GM12873 (cell line): ENCODE results near the gene ERFL.
A peak's percentile ranks its signal among the peaks of the same experiment; 100 is the strongest.

Source experiments
- TF ChIP-seq, protein P1 (sequence below): IDR thresholded peaks from 2 replicates; pipeline ENCODE4 v1.5.1; 2012; ENCODE audit warnings: low read depth, mild to moderate bottlenecking, moderate library complexity, low read length, control low read depth; ENCODE audit not compliant: insufficient read depth; ENCODE audit errors: missing control alignments

The ERFL gene

DNA sequence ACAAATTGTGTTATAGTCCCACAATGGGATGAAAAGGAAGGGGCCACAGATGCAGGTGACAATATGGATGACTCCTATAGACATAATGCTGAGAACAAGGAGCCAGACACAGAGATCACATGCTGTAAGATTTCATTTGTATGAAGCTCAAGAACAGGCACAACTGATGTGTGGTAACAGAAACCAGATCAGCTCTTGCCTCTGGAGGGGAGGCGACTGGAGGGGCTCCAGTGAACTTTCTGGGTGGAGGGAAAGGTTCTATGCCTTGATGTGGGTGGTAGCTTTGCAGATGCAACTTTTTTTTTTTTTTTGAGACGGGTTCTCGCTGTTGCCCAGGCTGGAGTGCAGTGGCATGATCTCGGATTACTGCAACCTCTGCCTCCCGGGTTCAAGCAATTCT is 36.9 kb upstream of the ERFL start:
- TF ChIP-seq, protein P1, sequence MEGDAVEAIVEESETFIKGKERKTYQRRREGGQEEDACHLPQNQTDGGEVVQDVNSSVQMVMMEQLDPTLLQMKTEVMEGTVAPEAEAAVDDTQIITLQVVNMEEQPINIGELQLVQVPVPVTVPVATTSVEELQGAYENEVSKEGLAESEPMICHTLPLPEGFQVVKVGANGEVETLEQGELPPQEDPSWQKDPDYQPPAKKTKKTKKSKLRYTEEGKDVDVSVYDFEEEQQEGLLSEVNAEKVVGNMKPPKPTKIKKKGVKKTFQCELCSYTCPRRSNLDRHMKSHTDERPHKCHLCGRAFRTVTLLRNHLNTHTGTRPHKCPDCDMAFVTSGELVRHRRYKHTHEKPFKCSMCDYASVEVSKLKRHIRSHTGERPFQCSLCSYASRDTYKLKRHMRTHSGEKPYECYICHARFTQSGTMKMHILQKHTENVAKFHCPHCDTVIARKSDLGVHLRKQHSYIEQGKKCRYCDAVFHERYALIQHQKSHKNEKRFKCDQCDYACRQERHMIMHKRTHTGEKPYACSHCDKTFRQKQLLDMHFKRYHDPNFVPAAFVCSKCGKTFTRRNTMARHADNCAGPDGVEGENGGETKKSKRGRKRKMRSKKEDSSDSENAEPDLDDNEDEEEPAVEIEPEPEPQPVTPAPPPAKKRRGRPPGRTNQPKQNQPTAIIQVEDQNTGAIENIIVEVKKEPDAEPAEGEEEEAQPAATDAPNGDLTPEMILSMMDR, result no peak

DNA sequence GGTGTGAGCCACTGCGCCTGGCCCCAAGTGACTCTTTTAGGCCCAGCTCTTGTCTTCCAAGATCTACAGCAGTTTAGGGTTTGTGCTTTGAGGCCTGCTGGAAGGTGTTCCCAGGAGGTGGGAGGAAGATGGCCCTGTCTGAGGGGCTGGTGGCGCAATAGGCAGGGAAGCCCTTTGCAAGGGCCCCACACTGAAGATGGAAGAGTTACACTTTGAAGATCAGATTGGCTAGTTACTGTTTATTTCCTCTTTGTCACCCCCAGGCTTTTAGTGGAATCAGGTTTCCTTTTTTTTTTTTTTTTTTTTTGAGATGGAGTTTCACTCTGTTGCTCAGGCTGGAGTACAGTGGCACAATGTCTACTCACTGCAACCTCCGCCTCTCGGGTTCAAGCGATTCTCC is 32.7 kb upstream of the ERFL start:
- TF ChIP-seq, protein P1, result no peak

DNA sequence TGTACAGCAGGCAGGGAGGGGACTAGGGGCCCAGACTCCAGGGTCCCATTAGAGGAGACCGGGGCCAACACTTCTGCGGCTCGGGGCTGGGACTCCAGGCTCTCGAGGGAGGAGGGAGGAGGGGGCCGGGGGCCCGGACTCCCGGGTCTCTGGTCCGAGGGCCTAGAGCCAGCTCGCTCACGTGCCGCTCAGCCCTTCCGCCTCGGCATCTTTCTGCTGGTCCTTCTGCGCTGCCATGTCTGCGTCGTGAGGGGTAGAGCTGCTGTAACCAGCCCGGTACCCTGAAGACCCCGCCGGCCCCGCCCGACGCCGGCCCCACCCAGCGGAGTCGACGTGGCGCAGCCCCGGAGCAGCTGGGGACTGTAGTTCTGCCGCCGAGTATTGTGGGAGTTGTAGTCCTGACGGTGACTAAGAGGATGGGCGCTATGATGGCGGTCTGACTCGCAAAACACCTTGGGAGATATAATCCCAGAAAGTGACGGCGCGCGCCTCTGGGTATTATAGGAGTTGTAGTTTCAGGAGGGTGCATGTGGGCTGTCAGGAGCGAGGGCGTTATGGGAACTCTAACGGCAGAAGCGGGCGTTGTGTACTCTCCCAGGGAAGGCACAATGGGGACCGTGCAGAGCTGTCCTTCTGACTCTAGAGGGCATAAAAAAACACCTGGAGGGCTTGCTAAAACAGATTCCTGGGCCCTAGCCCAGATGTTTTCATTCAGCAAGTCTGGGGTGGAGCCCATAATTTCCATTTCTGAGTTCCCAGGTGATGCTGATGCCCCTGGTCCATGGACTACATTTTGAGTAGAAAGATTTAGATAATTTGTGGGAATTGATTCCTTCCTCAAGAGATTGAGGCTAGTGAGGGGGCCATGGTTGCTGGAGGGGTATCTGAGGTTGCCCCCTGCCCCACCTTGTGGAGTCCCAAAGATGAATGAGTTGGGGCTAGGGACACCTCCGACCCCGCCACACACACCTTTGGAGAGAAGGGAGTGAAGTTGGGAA is 31.1 kb upstream of the ERFL start, which contains the start of gene RABAC1:
TSS of gene RABAC1 (minus strand) at position 266 of the 998 bp plus-strand sequence. CDS start at position 237, 29 bp downstream.
- TF ChIP-seq, protein P1, result peak; percentile 55

DNA sequence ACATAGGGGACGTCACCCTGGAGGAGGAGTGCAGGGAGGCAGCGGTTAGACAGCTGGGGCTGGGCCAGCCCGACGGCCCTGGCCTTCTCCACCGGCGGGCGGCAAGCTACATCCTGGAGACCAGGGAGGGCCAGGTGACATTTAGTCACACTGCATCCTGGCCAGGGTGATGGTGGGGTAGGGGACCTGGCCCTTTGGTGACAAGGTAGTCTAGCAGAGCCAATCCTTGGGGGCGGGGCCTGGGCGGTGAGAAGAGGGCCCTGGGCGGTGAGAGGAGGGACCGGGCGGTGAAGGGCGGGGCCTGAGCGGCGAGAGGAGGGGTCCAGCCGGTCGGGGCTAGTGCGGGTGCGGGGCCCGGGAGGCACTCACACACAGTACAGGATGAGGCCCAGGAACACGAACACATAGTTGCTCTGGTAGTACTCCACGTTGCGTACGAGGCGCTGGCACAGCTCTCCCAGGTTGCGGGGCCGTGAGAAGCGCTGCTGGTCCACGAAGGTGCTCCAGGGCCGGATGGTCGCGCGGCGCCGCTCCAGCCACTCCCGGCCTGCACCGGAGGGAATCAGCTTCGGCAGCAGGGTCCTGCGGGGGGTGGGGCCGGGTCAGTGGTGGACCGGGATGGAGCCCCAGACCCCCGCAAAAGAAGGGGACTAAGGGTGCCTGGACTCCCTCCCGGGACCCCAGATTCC is 30.3 kb upstream of the ERFL start:
- TF ChIP-seq, protein P1, result no peak

DNA sequence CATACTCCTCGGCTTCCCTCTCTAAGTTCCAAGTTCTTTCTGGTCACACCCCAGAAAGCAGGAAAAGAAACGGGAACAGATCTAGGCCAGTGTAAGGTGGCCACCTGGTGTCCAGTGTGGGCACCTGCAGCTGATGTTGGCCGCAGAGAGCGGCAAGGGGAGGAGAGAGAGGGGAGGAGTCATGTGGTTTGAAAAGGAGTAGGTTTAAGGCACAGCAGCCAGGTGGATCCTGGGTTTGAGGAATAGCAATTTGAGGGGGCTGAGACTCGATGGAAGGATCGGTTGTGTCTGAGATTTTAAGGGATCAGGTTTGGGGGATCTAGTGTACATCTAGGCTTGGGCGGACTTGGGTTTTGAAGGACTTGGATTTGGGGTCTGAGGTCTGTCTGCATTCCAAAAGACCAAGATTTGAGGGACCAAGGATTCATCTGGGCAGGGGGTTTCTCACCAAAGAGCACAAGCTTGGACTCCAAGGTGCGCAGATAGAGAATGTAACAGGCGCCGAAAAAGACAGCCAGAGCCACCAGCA is 29.7 kb upstream of the ERFL start:
- TF ChIP-seq, protein P1, result peak; percentile 81

DNA sequence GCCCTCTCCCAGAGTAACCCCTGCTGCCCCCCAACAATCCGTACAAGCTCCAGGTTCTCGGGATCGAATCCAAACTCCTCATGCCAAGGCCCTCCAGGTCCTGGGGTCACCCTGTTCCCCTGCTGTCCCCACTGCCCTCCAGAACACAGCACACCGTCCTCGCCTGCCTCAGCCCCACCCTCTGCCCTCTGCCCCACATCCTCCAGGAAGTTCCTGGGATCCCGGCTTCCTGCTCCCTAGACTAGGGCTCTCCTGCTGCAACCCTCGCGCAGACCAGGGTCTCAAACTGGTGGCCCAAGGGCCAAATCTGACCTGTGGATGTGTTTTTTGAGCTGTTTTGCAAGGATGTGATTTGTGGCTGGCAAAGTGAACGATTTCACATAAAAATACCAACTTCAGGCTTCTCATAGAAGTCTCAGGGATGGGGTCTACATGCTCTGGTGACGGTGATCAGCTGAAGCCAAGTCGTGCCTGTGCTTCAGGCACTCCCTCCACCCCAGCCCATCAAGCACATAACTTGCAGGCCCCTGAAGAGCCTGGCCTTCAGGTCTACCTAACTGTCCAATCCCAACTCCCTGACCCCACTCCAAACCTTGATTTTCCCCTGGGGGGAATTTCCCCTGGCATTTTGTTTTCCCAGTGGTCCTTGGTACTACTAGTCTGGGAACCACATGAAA is 29.1 kb upstream of the ERFL start:
- TF ChIP-seq, protein P1, result no peak

DNA sequence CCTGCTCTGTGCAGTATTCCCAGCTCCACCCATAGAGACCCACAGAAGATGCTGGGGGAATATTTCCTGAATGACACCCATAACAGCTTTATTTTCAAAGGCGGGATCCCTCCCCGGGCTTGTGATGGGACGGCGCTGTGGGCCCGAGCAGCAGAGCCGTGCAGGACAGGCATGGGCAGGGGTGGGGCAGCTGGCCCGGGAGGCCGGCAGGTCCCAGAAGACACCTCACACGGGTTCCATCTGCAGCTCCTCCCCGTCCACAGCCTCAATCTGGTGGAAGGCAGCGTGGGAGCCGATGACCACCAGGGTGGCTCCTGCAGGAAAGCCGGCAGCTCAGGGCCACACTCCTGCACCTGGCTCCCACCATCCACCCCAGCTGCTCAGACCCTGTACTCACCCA is 28.4 kb upstream of the ERFL start:
- TF ChIP-seq, protein P1, result no peak
